Measurements from ENCODE around the gene ARHGAP15.

DNA sequence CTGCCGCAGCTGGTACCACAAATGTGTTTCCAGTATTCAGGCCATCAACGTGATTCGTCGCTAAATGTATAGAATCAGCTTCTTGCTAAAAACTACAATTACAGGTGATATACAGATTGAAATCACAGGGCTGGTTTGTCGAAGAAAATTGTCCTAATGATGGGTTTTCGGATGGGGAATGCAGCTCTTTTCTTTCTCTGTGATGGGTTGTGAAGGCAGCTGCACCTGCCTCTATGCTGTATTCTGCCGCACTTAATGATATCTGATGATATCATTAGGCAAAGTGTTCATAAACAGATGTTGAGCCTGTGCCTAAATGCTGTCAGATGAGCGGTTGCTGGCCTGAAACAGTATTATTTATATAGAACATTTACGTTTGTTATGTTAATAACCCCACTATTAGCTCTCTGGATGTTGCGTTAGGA, 218.1 kb downstream of the ARHGAP15 start:
- TF ChIP-seq, protein P1, sequence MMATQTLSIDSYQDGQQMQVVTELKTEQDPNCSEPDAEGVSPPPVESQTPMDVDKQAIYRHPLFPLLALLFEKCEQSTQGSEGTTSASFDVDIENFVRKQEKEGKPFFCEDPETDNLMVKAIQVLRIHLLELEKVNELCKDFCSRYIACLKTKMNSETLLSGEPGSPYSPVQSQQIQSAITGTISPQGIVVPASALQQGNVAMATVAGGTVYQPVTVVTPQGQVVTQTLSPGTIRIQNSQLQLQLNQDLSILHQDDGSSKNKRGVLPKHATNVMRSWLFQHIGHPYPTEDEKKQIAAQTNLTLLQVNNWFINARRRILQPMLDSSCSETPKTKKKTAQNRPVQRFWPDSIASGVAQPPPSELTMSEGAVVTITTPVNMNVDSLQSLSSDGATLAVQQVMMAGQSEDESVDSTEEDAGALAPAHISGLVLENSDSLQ (IDR thresholded peaks at IDR 0.05), result no peak
- TF ChIP-seq FOXK2 (IDR thresholded peaks at IDR 0.05) (no peak), ELF4 (IDR thresholded peaks at IDR 0.05) (no peak), FOXA1 (IDR thresholded peaks at IDR 0.05) (no peak), SUZ12 (IDR thresholded peaks at IDR 0.05) (no peak), ARNT (IDR thresholded peaks at IDR 0.05) (no peak), FOXM1 (IDR thresholded peaks at IDR 0.05; ENCODE audit: borderline replicate concordance) (no peak), BHLHE40 (IDR thresholded peaks at IDR 0.05; ENCODE audit: borderline replicate concordance) (no peak), LEF1 (IDR thresholded peaks at IDR 0.05; ENCODE audit: borderline replicate concordance) (no peak)

All from HEK293T (cell line).